RWPE2 (cell line): ENCODE measurements around the gene VTI1A.

Experiments
- ATAC-seq: fragments of 200-7000 bp; cut with Tn5 transposase; 3 replicates; pipeline ENCODE4 v1.9.1; 2021; ENCODE audit warnings: low read depth
- DNase-seq: peaks from one replicate; pipeline ENCODE4 v3.0.0-alpha.2; 2020; ENCODE audit warnings: low spot score
- H3K27ac ChIP-seq: fragments of 450-650 bp; 2 replicates; pipeline ENCODE4 v1.5.1; 2017; ENCODE audit warnings: mild to moderate bottlenecking; ENCODE audit not compliant: poor library complexity, severe bottlenecking
- H3K27me3 ChIP-seq: fragments of 250-450 bp; sonication (Bioruptor Pico); 2 replicates; pipeline ENCODE4 v1.5.1; 2021; ENCODE audit warnings: mild to moderate bottlenecking, moderate library complexity; ENCODE audit not compliant: insufficient read depth, poor library complexity, severe bottlenecking
- H3K36me3 ChIP-seq: fragments of 250-450 bp; sonication (Bioruptor Pico); 2 replicates; pipeline ENCODE4 v1.5.1; 2020; ENCODE audit warnings: low read depth, mild to moderate bottlenecking, moderate library complexity
- H3K4me1 ChIP-seq: fragments of 250-450 bp; sonication (Bioruptor Pico); 2 replicates; pipeline ENCODE4 v1.5.1; 2021; ENCODE audit warnings: mild to moderate bottlenecking, moderate library complexity; ENCODE audit not compliant: insufficient read depth, poor library complexity, severe bottlenecking
- H3K4me3 ChIP-seq: fragments of 250-450 bp; sonication (Bioruptor Pico); 2 replicates; pipeline ENCODE4 v1.5.1; 2021; ENCODE audit warnings: mild to moderate bottlenecking, moderate library complexity; ENCODE audit not compliant: severe bottlenecking
- H3K9me3 ChIP-seq: fragments of 250-450 bp; sonication (Bioruptor Pico); 2 replicates; pipeline ENCODE4 v1.5.1; 2021; ENCODE audit warnings: mild to moderate bottlenecking, moderate library complexity; ENCODE audit not compliant: severe bottlenecking
- TF ChIP-seq, protein P1 (sequence below): fragments of 450-650 bp; IDR thresholded peaks from one replicate; pipeline ENCODE4 v1.5.1; 2017; ENCODE audit warnings: mild to moderate bottlenecking, moderate library complexity; ENCODE audit not compliant: poor library complexity, severe bottlenecking

VTI1A gene

DNA sequence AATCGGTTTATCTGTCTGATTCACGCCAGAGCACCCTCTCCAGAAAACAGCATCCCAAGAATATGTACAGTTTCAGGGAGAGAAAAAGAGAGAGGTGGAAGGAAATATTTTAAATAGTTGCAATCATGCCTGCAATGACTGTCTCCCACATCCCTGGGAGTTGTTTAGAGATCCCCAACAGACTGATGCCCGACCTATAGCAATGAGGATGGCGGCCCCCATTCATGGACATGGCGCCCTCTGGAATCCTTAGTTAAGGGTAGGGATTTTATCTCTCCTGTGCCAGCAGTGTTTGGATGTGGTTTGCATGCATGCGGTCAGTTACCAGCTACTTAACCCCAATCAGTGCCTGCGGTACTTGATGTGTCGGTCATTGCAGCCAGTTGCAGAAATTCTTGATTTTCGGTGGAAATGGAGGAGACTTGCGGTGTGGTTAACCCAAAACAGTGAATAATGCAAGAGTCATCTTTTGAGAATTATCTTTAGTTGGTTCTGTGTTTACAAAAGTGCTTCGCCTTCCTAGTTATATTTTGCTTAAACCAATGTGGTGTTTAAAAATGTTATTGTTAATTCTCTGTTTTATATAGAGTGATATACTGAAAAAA lies 317.0 kb downstream of the VTI1A start:
- DNase-seq = no peak
- peaks cover 20% of the 10 kb centered on the region for H3K4me1 ChIP-seq
- no peak for ATAC-seq
- H3K4me3 ChIP-seq = no peak overlapping the region
- H3K27me3 ChIP-seq = no peaks in the 10 kb centered on the region
- TF ChIP-seq, protein P1, sequence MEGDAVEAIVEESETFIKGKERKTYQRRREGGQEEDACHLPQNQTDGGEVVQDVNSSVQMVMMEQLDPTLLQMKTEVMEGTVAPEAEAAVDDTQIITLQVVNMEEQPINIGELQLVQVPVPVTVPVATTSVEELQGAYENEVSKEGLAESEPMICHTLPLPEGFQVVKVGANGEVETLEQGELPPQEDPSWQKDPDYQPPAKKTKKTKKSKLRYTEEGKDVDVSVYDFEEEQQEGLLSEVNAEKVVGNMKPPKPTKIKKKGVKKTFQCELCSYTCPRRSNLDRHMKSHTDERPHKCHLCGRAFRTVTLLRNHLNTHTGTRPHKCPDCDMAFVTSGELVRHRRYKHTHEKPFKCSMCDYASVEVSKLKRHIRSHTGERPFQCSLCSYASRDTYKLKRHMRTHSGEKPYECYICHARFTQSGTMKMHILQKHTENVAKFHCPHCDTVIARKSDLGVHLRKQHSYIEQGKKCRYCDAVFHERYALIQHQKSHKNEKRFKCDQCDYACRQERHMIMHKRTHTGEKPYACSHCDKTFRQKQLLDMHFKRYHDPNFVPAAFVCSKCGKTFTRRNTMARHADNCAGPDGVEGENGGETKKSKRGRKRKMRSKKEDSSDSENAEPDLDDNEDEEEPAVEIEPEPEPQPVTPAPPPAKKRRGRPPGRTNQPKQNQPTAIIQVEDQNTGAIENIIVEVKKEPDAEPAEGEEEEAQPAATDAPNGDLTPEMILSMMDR = no peak
- no peaks in the 10 kb centered on the region for H3K9me3 ChIP-seq
- H3K36me3 ChIP-seq = no peaks in the 10 kb centered on the region
- no peak overlapping the region for H3K27ac ChIP-seq

GRCh38 chr10:112765717-112766235 lies 318.8 kb downstream of the VTI1A start:
- H3K27me3 ChIP-seq = no peaks in the 10 kb centered on the region
- H3K27ac ChIP-seq = peak overlapping the region; percentile 55
- no peaks in the 10 kb centered on the region for H3K36me3 ChIP-seq
- H3K4me1 ChIP-seq = peaks cover 26% of the 10 kb centered on the region
- no peak for ATAC-seq
- TF ChIP-seq, protein P1 = no peak
- no peak for DNase-seq
- no peak overlapping the region for H3K4me3 ChIP-seq
- no peaks in the 10 kb centered on the region for H3K9me3 ChIP-seq

GRCh38 chr10:112766636-112767035 lies 319.6 kb downstream of the VTI1A start:
- no peaks in the 10 kb centered on the region for H3K9me3 ChIP-seq
- no peaks in the 10 kb centered on the region for H3K36me3 ChIP-seq
- H3K27ac ChIP-seq = peak overlapping the region; percentile 55
- H3K27me3 ChIP-seq = no peaks in the 10 kb centered on the region
- peaks cover 26% of the 10 kb centered on the region for H3K4me1 ChIP-seq
- TF ChIP-seq, protein P1 = no peak
- DNase-seq = no peak
- no peak overlapping the region for H3K4me3 ChIP-seq
- ATAC-seq = peak; percentile 81

GRCh38 chr10:112767156-112767555 lies 320.1 kb downstream of the VTI1A start:
- Histone ChIP-seq H3K36me3 (no peaks in the 10 kb centered on the region), H3K27ac (peak overlapping the region; percentile 55), H3K4me1 (peaks cover 26% of the 10 kb centered on the region), H3K4me3 (no peak overlapping the region), H3K27me3 (no peaks in the 10 kb centered on the region), H3K9me3 (no peaks in the 10 kb centered on the region)
- DNase-seq (no peak), ATAC-seq (peak; percentile 46; the same call in 1 of the 3 replicates)
- TF ChIP-seq, protein P1 = no peak

DNA sequence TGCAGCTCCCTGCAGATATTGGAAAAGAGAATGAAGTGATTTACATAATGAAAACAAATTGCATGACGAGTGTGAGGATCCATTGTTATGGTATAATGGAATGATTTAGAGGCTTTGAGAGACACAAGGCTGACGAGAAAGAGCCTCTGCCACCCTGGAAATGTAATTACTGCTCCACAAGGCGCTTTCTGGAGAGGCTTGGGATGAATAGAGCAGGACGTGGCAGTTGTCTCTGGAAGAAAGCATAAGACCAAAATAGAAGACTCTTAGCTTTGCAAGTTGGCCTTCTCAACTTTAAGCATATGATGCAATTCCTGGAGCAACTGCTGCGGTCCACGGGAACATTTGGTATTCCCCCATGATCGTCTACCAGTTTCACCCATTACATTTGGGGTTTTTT lies 321.1 kb downstream of the VTI1A start:
- DNase-seq (no peak), ATAC-seq (no peak)
- H3K4me1 ChIP-seq = peaks cover 26% of the 10 kb centered on the region
- no peaks in the 10 kb centered on the region for H3K36me3 ChIP-seq
- TF ChIP-seq, protein P1 = no peak
- no peak overlapping the region for H3K4me3 ChIP-seq
- H3K27me3 ChIP-seq = no peaks in the 10 kb centered on the region
- H3K27ac ChIP-seq = peak overlapping the region; percentile 55
- no peaks in the 10 kb centered on the region for H3K9me3 ChIP-seq
